ENCODE data around the gene PPFIBP2. TPM values are rescaled to one million over a fixed set of nuclear protein-coding genes. Genes with fewer than 3 reads are reported as not detected.
A peak's percentile ranks its signal among the peaks of the same experiment; 100 is the strongest.

The PPFIBP2 gene
- total RNA-seq, 2 experiments from 2014 or later = 102 to 182 TPM

- intact Hi-C loops (cut with micrococcal nuclease; ENCODE audit: unreplicated experiment) = loop anchor here (1.0 kb wide), 1 partner anchor 35 kb away; the partner anchor contains the start of gene PPFIBP2
- H3K9me2 ChIP-seq (ENCODE audit: insufficient read depth, low read length) = no peaks in the 10 kb centered on the region
These were observed 35.0 kb downstream of the PPFIBP2 start for GRCh38 chr11:7548659-7549274.

GRCh38 chr11:7549681-7550080 is 35.9 kb downstream of the PPFIBP2 start:
- CTCF ChIA-PET (ENCODE audit: unreplicated experiment) = no interaction called here
- peaks cover 17% of the 10 kb centered on the region for H3K4me1 ChIP-seq (ENCODE audit: insufficient read depth, low read length, poor library complexity, severe bottlenecking)
- peaks cover 84% of the 10 kb centered on the region; the same call in 1 of the 2 replicates for H3K79me2 ChIP-seq (ENCODE audit: insufficient read depth, low read depth, low read length)
- TSS peak; percentile 37 for BruUV-seq (replicated peaks)
- H3K4me2 ChIP-seq (ENCODE audit: low read length) = no peak overlapping the region
- TF ChIP-seq CTCF (conservative IDR thresholded peaks at IDR 0.05; ENCODE audit: low read length) = no peak
- TF ChIP-seq EZH2phosphoT487 (IDR thresholded peaks at IDR 0.05; ENCODE audit: borderline replicate concordance, low read depth, low read length) = no peak
- H2AFZ ChIP-seq (ENCODE audit: low read length) = no peak overlapping the region
- no peak overlapping the region for H3K4me3 ChIP-seq (ENCODE audit: low read depth, low read length, poor library complexity, severe bottlenecking)
- H3K27ac ChIP-seq (ENCODE audit: low read depth, low read length, poor library complexity, severe bottlenecking) = no peak overlapping the region
- H3K9me2 ChIP-seq (ENCODE audit: insufficient read depth, low read length) = no peaks in the 10 kb centered on the region
- no peaks in the 10 kb centered on the region for H3K9me3 ChIP-seq (ENCODE audit: low read length)
- DNase-seq (ENCODE audit: low spot score) = no peak
- peaks cover 74% of the 10 kb centered on the region for H3K36me3 ChIP-seq (ENCODE audit: insufficient read depth, low read length)
- peaks cover 22% of the 10 kb centered on the region for H4K20me1 ChIP-seq (ENCODE audit: insufficient read depth, low read length)
- intact Hi-C loops (cut with micrococcal nuclease; ENCODE audit: unreplicated experiment) = loop anchor here (1.0 kb wide), 1 partner anchor 36 kb away; the partner anchor contains the start of gene PPFIBP2
- POLR2A ChIA-PET = interaction anchor here (0.6 to 1.2 kb wide), 4 partner anchors 10 to 1850 kb away, joined by 3 to 7 read pairs (median 4); no protein-coding TSS in a partner anchor

More at GRCh38 chr11:7548659-7549274, 35.0 kb downstream of the PPFIBP2 start:
- ChIA-PET CTCF (ENCODE audit: unreplicated experiment) (no interaction called here), POLR2A (interaction anchor here (1.2 kb wide), 2 partner anchors 15 to 34 kb away, joined by 3 to 4 read pairs; no protein-coding TSS in a partner anchor)
- peaks cover 82% of the 10 kb centered on the region; the same call in 1 of the 2 replicates for H3K79me2 ChIP-seq (ENCODE audit: insufficient read depth, low read depth, low read length)
- TF ChIP-seq CTCF (conservative IDR thresholded peaks at IDR 0.05; ENCODE audit: low read length) = peak; percentile 78
- TF ChIP-seq EZH2phosphoT487 (IDR thresholded peaks at IDR 0.05; ENCODE audit: borderline replicate concordance, low read depth, low read length) = no peak
- no TSS peak for BruUV-seq (replicated peaks)
- peaks cover 17% of the 10 kb centered on the region for H3K4me1 ChIP-seq (ENCODE audit: insufficient read depth, low read length, poor library complexity, severe bottlenecking)
- H3K36me3 ChIP-seq (ENCODE audit: insufficient read depth, low read length) = peaks cover 71% of the 10 kb centered on the region
- no peak overlapping the region for H3K4me3 ChIP-seq (ENCODE audit: low read depth, low read length, poor library complexity, severe bottlenecking)
- H3K27ac ChIP-seq (ENCODE audit: low read depth, low read length, poor library complexity, severe bottlenecking) = no peak overlapping the region
- H3K9me3 ChIP-seq (ENCODE audit: low read length) = no peaks in the 10 kb centered on the region
- no peak overlapping the region for H3K4me2 ChIP-seq (ENCODE audit: low read length)
- peak; percentile 53 for DNase-seq (ENCODE audit: low spot score)
- no peak overlapping the region for H2AFZ ChIP-seq (ENCODE audit: low read length)
- H4K20me1 ChIP-seq (ENCODE audit: insufficient read depth, low read length) = peaks cover 22% of the 10 kb centered on the region

- Histone ChIP-seq H3K4me3 (ENCODE audit: low read depth, low read length, poor library complexity, severe bottlenecking) (no peak overlapping the region), H3K79me2 (ENCODE audit: insufficient read depth, low read depth, low read length) (peaks cover 82% of the 10 kb centered on the region; the same call in 1 of the 2 replicates), H2AFZ (ENCODE audit: low read length) (no peak overlapping the region), H3K4me1 (ENCODE audit: insufficient read depth, low read length, poor library complexity, severe bottlenecking) (peaks cover 17% of the 10 kb centered on the region), H3K4me2 (ENCODE audit: low read length) (no peak overlapping the region), H3K27ac (ENCODE audit: low read depth, low read length, poor library complexity, severe bottlenecking) (no peak overlapping the region), H3K36me3 (ENCODE audit: insufficient read depth, low read length) (peaks cover 80% of the 10 kb centered on the region), H3K9me2 (ENCODE audit: insufficient read depth, low read length) (no peaks in the 10 kb centered on the region), H3K9me3 (ENCODE audit: low read length) (no peaks in the 10 kb centered on the region), H4K20me1 (ENCODE audit: insufficient read depth, low read length) (peaks cover 16% of the 10 kb centered on the region)
- intact Hi-C loops (cut with micrococcal nuclease; ENCODE audit: unreplicated experiment) = no loop called here
- TF ChIP-seq CTCF (conservative IDR thresholded peaks at IDR 0.05; ENCODE audit: low read length) = no peak
- TF ChIP-seq EZH2phosphoT487 (IDR thresholded peaks at IDR 0.05; ENCODE audit: borderline replicate concordance, low read depth, low read length) = no peak
- BruUV-seq (replicated peaks) = no TSS peak
- DNase-seq (ENCODE audit: low spot score) = no peak
- ChIA-PET CTCF (ENCODE audit: unreplicated experiment) (no interaction called here), POLR2A (interaction anchor here (1.7 to 1.8 kb wide), 2 partner anchors 18 to 31 kb away, joined by 3 to 11 read pairs; no protein-coding TSS in a partner anchor)
These were observed 37.8 kb downstream of the PPFIBP2 start for GRCh38 chr11:7551571-7551970.
